ENCODE results near the gene HDAC2. TPM values are rescaled to one million over a fixed set of nuclear protein-coding genes. Genes with fewer than 3 reads are reported as not detected.
A peak's percentile ranks its signal among the peaks of the same experiment; 100 is the strongest.

The HDAC2 gene
- total and polyA plus RNA-seq, 8 donors, result 72.7 to 236 (median 198) TPM

DNA sequence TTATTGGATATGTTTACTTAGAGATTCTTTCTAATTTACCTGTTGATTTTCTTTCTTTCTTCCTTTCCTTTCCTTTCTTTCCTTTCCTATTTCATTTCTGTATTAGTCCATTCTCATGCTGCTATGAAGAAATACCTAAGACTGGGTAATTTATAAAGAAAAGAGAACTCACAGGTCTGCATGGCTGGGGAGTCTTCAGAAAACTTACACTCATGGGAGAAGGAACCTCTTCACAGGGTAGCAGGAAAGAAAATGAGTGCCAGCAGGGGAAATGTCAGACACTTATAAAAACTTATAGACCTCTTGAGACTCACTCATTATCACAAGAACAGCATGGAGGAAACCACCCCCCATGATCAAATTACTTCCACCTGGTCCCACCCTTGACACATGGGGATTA is 40.8 kb downstream of the HDAC2 start:
- H3K4me3 ChIP-seq, result no peak overlapping the region
- intact Hi-C loops (cut with DNase I), result no loop called here
- H3K27me3 ChIP-seq, result no peaks in the 10 kb centered on the region
- H3K9me3 ChIP-seq, result peaks cover 0 to 13% of the 10 kb centered on the region in 2 donors
- no peak for TF ChIP-seq CTCF (IDR thresholded peaks at IDR 0.05)
- H3K27ac ChIP-seq, result no peak overlapping the region
- DNase-seq (no peak), ATAC-seq (no peak)
- no peaks in the 10 kb centered on the region for H3K4me1 ChIP-seq
- no peaks in the 10 kb centered on the region for H3K36me3 ChIP-seq

DNA sequence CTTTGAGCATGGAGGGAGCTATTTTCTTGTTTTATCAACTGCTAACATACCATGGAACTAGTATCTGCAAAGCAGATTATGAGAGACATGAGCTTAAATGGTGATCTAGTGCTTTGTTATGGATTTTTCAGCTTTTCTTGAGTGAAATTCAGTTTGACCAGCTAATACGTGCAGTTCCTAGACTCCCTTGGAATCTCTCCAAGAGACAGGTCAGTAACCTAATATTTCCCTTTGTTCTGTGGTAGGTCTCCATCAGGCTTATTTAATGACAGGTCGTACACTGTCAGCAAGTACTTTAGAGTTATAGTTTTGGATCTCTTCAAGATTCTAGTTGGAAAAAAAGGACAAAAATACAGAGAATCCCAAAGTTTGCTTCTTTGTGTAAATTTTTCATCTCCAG is 43.9 kb downstream of the HDAC2 start:
- Histone ChIP-seq H3K4me1 (no peaks in the 10 kb centered on the region), H3K27me3 (no peaks in the 10 kb centered on the region), H3K36me3 (no peaks in the 10 kb centered on the region), H3K27ac (no peak overlapping the region), H3K4me3 (no peak overlapping the region), H3K9me3 (peaks cover 0 to 13% of the 10 kb centered on the region in 2 donors)
- TF ChIP-seq CTCF (IDR thresholded peaks at IDR 0.05), result no peak
- DNase-seq (no peak), ATAC-seq (no peak)
- intact Hi-C loops (cut with DNase I), result no loop called here

DNA sequence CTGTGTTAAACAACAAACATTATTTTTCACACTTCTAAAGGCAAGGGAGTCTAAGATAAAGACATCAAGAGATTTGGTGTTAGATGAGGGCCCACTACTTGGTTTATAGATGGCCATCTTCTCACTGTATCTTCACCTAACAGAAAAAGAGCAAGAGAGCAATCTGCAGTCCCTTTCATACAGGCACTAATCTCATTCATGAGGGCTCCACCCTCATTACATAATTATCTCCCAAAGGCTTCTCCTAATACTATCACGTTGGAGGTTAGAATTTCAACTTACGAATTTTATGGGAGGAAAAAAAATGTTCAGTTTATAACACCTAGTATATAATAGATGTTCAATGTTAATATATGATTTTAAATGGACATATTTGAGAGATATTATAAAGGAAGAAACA is 45.6 kb downstream of the HDAC2 start:
- peaks cover 0 to 13% of the 10 kb centered on the region in 2 donors for H3K9me3 ChIP-seq
- H3K4me1 ChIP-seq, result peaks cover 0 to 4% of the 10 kb centered on the region in 2 donors
- no peak for TF ChIP-seq CTCF (IDR thresholded peaks at IDR 0.05)
- intact Hi-C loops (cut with DNase I), result no loop called here
- no peak overlapping the region for H3K4me3 ChIP-seq
- H3K36me3 ChIP-seq, result no peaks in the 10 kb centered on the region
- H3K27me3 ChIP-seq, result no peaks in the 10 kb centered on the region
- no peak overlapping the region for H3K27ac ChIP-seq
- DNase-seq (no peak), ATAC-seq (no peak)

- intact Hi-C loops (cut with DNase I), result no loop called here
- no peak for ATAC-seq
- TF ChIP-seq CTCF (IDR thresholded peaks at IDR 0.05), result no peak
- Histone ChIP-seq H3K9me3 (peaks cover 0 to 4% of the 10 kb centered on the region in 2 donors), H3K4me1 (peaks cover 0 to 4% of the 10 kb centered on the region in 2 donors), H3K27ac (no peak overlapping the region), H3K4me3 (no peak overlapping the region), H3K36me3 (no peaks in the 10 kb centered on the region), H3K27me3 (no peaks in the 10 kb centered on the region)
- DNase-seq, result peak in 1 of 4 donors; percentile 14
Measured at GRCh38 chr6:113924312-113924723, 46.6 kb downstream of the HDAC2 start.

GRCh38 chr6:113923526-113923925 is 47.4 kb downstream of the HDAC2 start:
- Histone ChIP-seq H3K4me1 (peaks cover 0 to 4% of the 10 kb centered on the region in 2 donors), H3K9me3 (no peaks in the 10 kb centered on the region), H3K4me3 (no peak overlapping the region), H3K27me3 (no peaks in the 10 kb centered on the region), H3K27ac (no peak overlapping the region), H3K36me3 (no peaks in the 10 kb centered on the region)
- TF ChIP-seq CTCF (IDR thresholded peaks at IDR 0.05), result no peak
- intact Hi-C loops (cut with DNase I), result no loop called here
- DNase-seq (no peak), ATAC-seq (no peak)

All from left lung (tissue), 10 donors.